Naive B cell (primary cell): ENCODE data around the gene BNC2. TPM values are rescaled to one million over a fixed set of nuclear protein-coding genes. Genes with fewer than 3 reads are reported as not detected.

Source experiments
- ATAC-seq, 2 donors: fragments of 150-1000 bp; cut with Tn5 transposase; 2 replicates each; pipeline ENCODE4 v1.10.0; 2021; ENCODE audit warnings: low read depth in 2 of 2, mild to moderate bottlenecking in 2 of 2, moderate library complexity in 2 of 2
- DNase-seq: peaks from one replicate; pipeline ENCODE4 v3.0.0; 2022
- H3K27ac Mint-ChIP-seq, 6 donors: one replicate each; pipeline ENCODE4 v1.8.0; 2020 to 2022; ENCODE audit warnings: mild to moderate bottlenecking in 6 of 6, mixed read lengths in 6 of 6, moderate library complexity in 5 of 6, inconsistent platforms in 2 of 6
- H3K27me3 Mint-ChIP-seq, 3 donors: one replicate each; pipeline ENCODE4 v1.8.0; 2021 to 2022; ENCODE audit warnings: mixed read lengths in 3 of 3, mild to moderate bottlenecking in 1 of 3
- H3K36me3 Mint-ChIP-seq, 2 donors: one replicate each; pipeline ENCODE4 v1.8.0; 2020 to 2022; ENCODE audit warnings: mixed read lengths in 2 of 2, inconsistent platforms in 1 of 2, mild to moderate bottlenecking in 1 of 2
- H3K4me1 Mint-ChIP-seq, 3 donors: one replicate each; pipeline ENCODE4 v1.8.0; 2020 to 2022; ENCODE audit warnings: mixed read lengths in 3 of 3, inconsistent platforms in 1 of 3, mild to moderate bottlenecking in 1 of 3, moderate library complexity in 1 of 3
- H3K4me3 Mint-ChIP-seq, 8 donors: one replicate each; pipeline ENCODE4 v1.8.0; 2020 to 2022; ENCODE audit warnings: mild to moderate bottlenecking in 8 of 8, mixed read lengths in 8 of 8, moderate library complexity in 8 of 8, inconsistent platforms in 2 of 8
- H3K9me3 Mint-ChIP-seq, 7 donors: one replicate each; pipeline ENCODE4 v1.8.0; 2020 to 2022; ENCODE audit warnings: mixed read lengths in 7 of 7, mild to moderate bottlenecking in 5 of 7, inconsistent platforms in 2 of 7, moderate library complexity in 1 of 7
- polyA plus RNA-seq, 6 donors: library from polyadenylated mRNA; unstranded; fragments of 300-500 nt; fragmentation: Illumina TruSeq; gene quantifications; one replicate each; pipeline ENCODE4 v1.2.3, GENCODE V29; 2021; ENCODE audit warnings: low read depth in 6 of 6

Gene BNC2
- polyA plus RNA-seq, 6 donors from 2014 or later = not detected

- peaks cover 0 to 4% (median 0%) of the 10 kb centered on the region in 7 donors for H3K9me3 Mint-ChIP-seq
- no peak overlapping the region for H3K27ac Mint-ChIP-seq
- no peak for ATAC-seq
- no peaks in the 10 kb centered on the region for H3K4me1 Mint-ChIP-seq
- no peaks in the 10 kb centered on the region for H3K36me3 Mint-ChIP-seq
- DNase-seq = no peak
- no peak overlapping the region for H3K4me3 Mint-ChIP-seq
- no peaks in the 10 kb centered on the region for H3K27me3 Mint-ChIP-seq
These were observed 258.5 kb downstream of the BNC2 start for GRCh38 chr9:16611983-16612382.

- ATAC-seq = no peak
These were observed 259.5 kb downstream of the BNC2 start for GRCh38 chr9:16611001-16611400.

GRCh38 chr9:16610538-16610937 is 259.9 kb downstream of the BNC2 start:
- no peaks in the 10 kb centered on the region for H3K4me1 Mint-ChIP-seq
- no peak overlapping the region for H3K4me3 Mint-ChIP-seq
- no peak overlapping the region for H3K27ac Mint-ChIP-seq
- DNase-seq (no peak), ATAC-seq (no peak)
- H3K36me3 Mint-ChIP-seq = no peaks in the 10 kb centered on the region
- no peaks in the 10 kb centered on the region for H3K27me3 Mint-ChIP-seq
- peaks cover 0 to 4% (median 0%) of the 10 kb centered on the region in 7 donors for H3K9me3 Mint-ChIP-seq

More at GRCh38 chr9:16611001-16611400, 259.5 kb downstream of the BNC2 start:
- Mint-ChIP-seq H3K9me3 (peaks cover 0 to 4% (median 0%) of the 10 kb centered on the region in 7 donors), H3K36me3 (no peaks in the 10 kb centered on the region), H3K4me1 (no peaks in the 10 kb centered on the region), H3K4me3 (no peak overlapping the region), H3K27ac (no peak overlapping the region), H3K27me3 (no peaks in the 10 kb centered on the region)
- DNase-seq = no peak

GRCh38 chr9:16608906-16609305 is 261.6 kb downstream of the BNC2 start:
- Mint-ChIP-seq H3K27me3 (no peaks in the 10 kb centered on the region), H3K36me3 (no peaks in the 10 kb centered on the region), H3K9me3 (peaks cover 0 to 4% (median 0%) of the 10 kb centered on the region in 7 donors), H3K4me3 (no peak overlapping the region), H3K4me1 (no peaks in the 10 kb centered on the region), H3K27ac (no peak overlapping the region)
- no peak for ATAC-seq
- DNase-seq = no peak

GRCh38 chr9:16602494-16602893 is 268.0 kb downstream of the BNC2 start:
- H3K36me3 Mint-ChIP-seq = no peaks in the 10 kb centered on the region
- H3K9me3 Mint-ChIP-seq = peaks cover 0 to 3% (median 2%) of the 10 kb centered on the region in 7 donors
- H3K27me3 Mint-ChIP-seq = no peaks in the 10 kb centered on the region
- H3K4me3 Mint-ChIP-seq = no peak overlapping the region
- no peaks in the 10 kb centered on the region for H3K4me1 Mint-ChIP-seq
- no peak for DNase-seq
- H3K27ac Mint-ChIP-seq = no peak overlapping the region
- ATAC-seq = no peak

- Mint-ChIP-seq H3K4me3 (no peak overlapping the region), H3K27ac (no peak overlapping the region), H3K27me3 (no peaks in the 10 kb centered on the region), H3K36me3 (no peaks in the 10 kb centered on the region), H3K4me1 (no peaks in the 10 kb centered on the region), H3K9me3 (peaks cover 0 to 3% (median 0%) of the 10 kb centered on the region in 7 donors)
- no peak for DNase-seq
- no peak for ATAC-seq
These were observed 268.5 kb downstream of the BNC2 start for GRCh38 chr9:16601991-16602390.

- no peak overlapping the region for H3K4me3 Mint-ChIP-seq
- no peaks in the 10 kb centered on the region for H3K36me3 Mint-ChIP-seq
- no peaks in the 10 kb centered on the region for H3K27me3 Mint-ChIP-seq
- DNase-seq (no peak), ATAC-seq (no peak)
- no peak overlapping the region for H3K27ac Mint-ChIP-seq
- H3K9me3 Mint-ChIP-seq = peaks cover 0 to 3% (median 0%) of the 10 kb centered on the region in 7 donors
- no peaks in the 10 kb centered on the region for H3K4me1 Mint-ChIP-seq
These were observed 272.2 kb downstream of the BNC2 start for GRCh38 chr9:16598316-16598715.

- no peak for ATAC-seq
- Mint-ChIP-seq H3K36me3 (no peaks in the 10 kb centered on the region), H3K4me3 (no peak overlapping the region), H3K9me3 (peaks cover 0 to 3% (median 0%) of the 10 kb centered on the region in 7 donors), H3K27me3 (no peaks in the 10 kb centered on the region), H3K4me1 (no peaks in the 10 kb centered on the region), H3K27ac (no peak overlapping the region)
- DNase-seq = no peak
These were observed 273.3 kb downstream of the BNC2 start for GRCh38 chr9:16597136-16597535.

- H3K36me3 Mint-ChIP-seq = no peaks in the 10 kb centered on the region
- DNase-seq (no peak), ATAC-seq (no peak)
- no peaks in the 10 kb centered on the region for H3K9me3 Mint-ChIP-seq
- no peaks in the 10 kb centered on the region for H3K27me3 Mint-ChIP-seq
- no peak overlapping the region for H3K27ac Mint-ChIP-seq
- no peak overlapping the region for H3K4me3 Mint-ChIP-seq
- no peaks in the 10 kb centered on the region for H3K4me1 Mint-ChIP-seq
These were observed 275.2 kb downstream of the BNC2 start for GRCh38 chr9:16595227-16595626.

- no peak overlapping the region for H3K4me3 Mint-ChIP-seq
- H3K36me3 Mint-ChIP-seq = no peaks in the 10 kb centered on the region
- DNase-seq = no peak
- no peaks in the 10 kb centered on the region for H3K27me3 Mint-ChIP-seq
- no peaks in the 10 kb centered on the region for H3K4me1 Mint-ChIP-seq
- H3K27ac Mint-ChIP-seq = no peak overlapping the region
- no peak for ATAC-seq
- H3K9me3 Mint-ChIP-seq = no peaks in the 10 kb centered on the region
These were observed 275.7 kb downstream of the BNC2 start for GRCh38 chr9:16594787-16595186.

GRCh38 chr9:16593746-16594145 is 276.7 kb downstream of the BNC2 start:
- Mint-ChIP-seq H3K4me3 (no peak overlapping the region), H3K27me3 (no peaks in the 10 kb centered on the region), H3K27ac (no peak overlapping the region), H3K4me1 (no peaks in the 10 kb centered on the region), H3K36me3 (no peaks in the 10 kb centered on the region), H3K9me3 (peaks cover 0 to 2% (median 0%) of the 10 kb centered on the region in 7 donors)
- DNase-seq (no peak), ATAC-seq (no peak)

- DNase-seq = no peak
- no peaks in the 10 kb centered on the region for H3K4me1 Mint-ChIP-seq
- H3K36me3 Mint-ChIP-seq = no peaks in the 10 kb centered on the region
- no peaks in the 10 kb centered on the region for H3K27me3 Mint-ChIP-seq
- H3K4me3 Mint-ChIP-seq = no peak overlapping the region
- no peak overlapping the region for H3K27ac Mint-ChIP-seq
- H3K9me3 Mint-ChIP-seq = peaks cover 0 to 10% (median 2%) of the 10 kb centered on the region in 7 donors
- ATAC-seq = no peak
These were observed 279.4 kb downstream of the BNC2 start for GRCh38 chr9:16591092-16591491.

- no peak for DNase-seq
- Mint-ChIP-seq H3K9me3 (peaks cover 0 to 18% (median 4%) of the 10 kb centered on the region in 7 donors), H3K27ac (no peak overlapping the region), H3K4me3 (no peak overlapping the region), H3K36me3 (no peaks in the 10 kb centered on the region), H3K27me3 (no peaks in the 10 kb centered on the region), H3K4me1 (no peaks in the 10 kb centered on the region)
- no peak for ATAC-seq
These were observed 284.9 kb downstream of the BNC2 start for GRCh38 chr9:16585591-16585990.

GRCh38 chr9:16579872-16580432 is 290.5 kb downstream of the BNC2 start:
- Mint-ChIP-seq H3K36me3 (no peaks in the 10 kb centered on the region), H3K9me3 (peaks cover 0 to 8% (median 0%) of the 10 kb centered on the region in 7 donors), H3K27ac (no peak overlapping the region), H3K4me3 (no peak overlapping the region), H3K4me1 (no peaks in the 10 kb centered on the region), H3K27me3 (no peaks in the 10 kb centered on the region)
- no peak for DNase-seq
- ATAC-seq = no peak

GRCh38 chr9:16575986-16576245 is 294.6 kb downstream of the BNC2 start:
- Mint-ChIP-seq H3K4me3 (no peak overlapping the region), H3K4me1 (no peaks in the 10 kb centered on the region), H3K36me3 (no peaks in the 10 kb centered on the region), H3K27me3 (no peaks in the 10 kb centered on the region), H3K27ac (no peak overlapping the region), H3K9me3 (peaks cover 0 to 4% (median 0%) of the 10 kb centered on the region in 7 donors)
- DNase-seq (no peak), ATAC-seq (no peak)
